ENCODE measurements around the gene DNER.

GRCh38 chr2:229620289-229620688 is 94.1 kb downstream of the DNER start:
- no peak for TF ChIP-seq CTCF (conservative IDR thresholded peaks at IDR 0.05; ENCODE audit: low read depth, low read length)
- TF ChIP-seq RAD21 (IDR thresholded peaks at IDR 0.05; ENCODE audit: low read length), result no peak
- no peak for TF ChIP-seq POLR2A (IDR thresholded peaks at IDR 0.05; ENCODE audit: low read depth, low read length)
- no peak for TF ChIP-seq ELK1 (IDR thresholded peaks at IDR 0.05; ENCODE audit: borderline replicate concordance, low read depth, low read length)
- no peak for TF ChIP-seq FOS (IDR thresholded peaks at IDR 0.05; ENCODE audit: low read depth, low read length)
- no peak for TF ChIP-seq NFE2L2 (IDR thresholded peaks at IDR 0.05; ENCODE audit: low read depth, low read length)
- no peak for TF ChIP-seq CHD1 (IDR thresholded peaks at IDR 0.05; ENCODE audit: low read depth, low read length)
- no peak for TF ChIP-seq MAFK (IDR thresholded peaks at IDR 0.05; ENCODE audit: low read depth, low read length)

All from IMR-90 (cell line).